Measurements from ENCODE around the gene CCDC148.
"Not testable (repeated sequence)": the region's sequence is repeated elsewhere in the genome, so short reads cannot be mapped to it uniquely, and the experiment has no call there.

The CCDC148 gene

DNA sequence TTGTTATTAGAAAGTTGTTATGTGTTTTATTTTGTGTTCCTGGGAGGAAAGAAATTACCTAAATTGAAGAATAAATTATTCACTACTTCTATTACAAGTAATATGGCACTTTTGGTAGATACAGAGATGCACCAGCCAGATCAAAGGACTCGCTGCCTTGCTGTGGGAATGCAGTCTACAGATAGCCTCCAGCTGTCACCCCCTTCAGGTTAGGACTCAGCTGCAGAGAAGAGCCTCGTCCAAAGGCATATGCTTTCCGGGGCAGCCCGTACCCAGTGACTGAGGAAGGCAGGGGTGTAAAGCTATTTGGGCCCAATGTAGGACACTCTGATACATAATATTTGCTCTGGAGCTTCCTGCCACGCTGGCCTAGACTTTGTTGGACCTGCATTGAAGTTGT is 90.2 kb downstream of the CCDC148 start:
- in situ Hi-C loops (cut with MboI; ENCODE audit: low sequenced_read_pairs) = no loop called here

DNA sequence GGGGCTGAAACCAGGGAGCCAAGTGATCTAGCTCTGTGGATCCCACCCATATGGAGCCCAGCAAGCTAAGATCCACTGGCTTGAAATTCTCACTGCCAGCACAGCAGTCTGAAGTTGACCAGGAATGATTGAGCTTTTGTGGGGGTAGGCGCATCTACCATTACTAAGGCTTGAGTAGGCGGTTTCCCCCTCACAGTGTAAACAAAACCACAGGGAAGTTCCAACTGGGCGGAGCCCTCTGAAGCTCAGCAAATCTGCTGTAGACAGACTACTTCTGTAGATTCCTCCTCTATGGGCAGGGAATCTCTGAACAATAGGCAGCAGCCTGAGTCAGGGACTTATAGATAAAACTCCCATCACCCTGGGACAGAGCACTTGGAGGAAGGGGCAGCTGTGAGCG is 96.7 kb downstream of the CCDC148 start:
- in situ Hi-C loops (cut with MboI; ENCODE audit: low sequenced_read_pairs) = no loop called here

DNA sequence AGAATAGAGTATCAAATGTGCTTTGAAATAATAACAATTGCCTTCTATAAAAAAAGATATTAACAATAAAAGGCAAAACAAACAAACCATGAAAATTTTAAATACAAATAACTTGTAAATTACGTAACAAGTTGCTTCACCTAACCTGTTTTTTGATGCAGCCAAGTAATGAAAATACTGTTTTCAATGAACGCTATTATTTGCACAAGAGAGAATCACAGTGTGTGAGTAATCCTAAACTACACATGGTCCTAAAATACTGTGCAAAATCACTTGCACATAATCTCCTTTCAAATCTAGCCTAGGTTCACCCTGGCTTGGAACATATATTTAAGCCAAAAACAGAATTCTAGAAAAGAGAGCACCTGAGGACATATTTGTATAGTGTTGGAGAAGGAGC is 98.9 kb downstream of the CCDC148 start:
- in situ Hi-C loops (cut with MboI; ENCODE audit: low sequenced_read_pairs) = no loop called here

DNA sequence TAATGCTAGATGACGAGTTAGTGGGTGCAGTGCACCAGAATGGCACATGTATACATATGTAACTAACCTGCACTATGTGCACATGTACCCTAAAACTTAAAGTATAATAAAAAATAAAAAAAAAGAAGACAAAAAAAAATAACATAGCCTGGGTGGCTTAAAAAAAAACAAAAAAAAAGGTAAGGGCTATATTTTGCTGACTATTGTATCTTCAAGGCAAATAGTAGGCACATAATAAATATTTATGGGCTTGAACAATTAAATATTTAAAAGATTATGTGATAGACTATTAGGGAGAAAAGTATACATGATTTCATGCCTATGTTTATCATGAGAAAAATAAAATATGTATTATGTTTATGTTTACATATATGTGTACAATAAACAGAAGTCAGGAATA is 99.4 kb downstream of the CCDC148 start:
- in situ Hi-C loops (cut with MboI; ENCODE audit: low sequenced_read_pairs) = no loop called here

DNA sequence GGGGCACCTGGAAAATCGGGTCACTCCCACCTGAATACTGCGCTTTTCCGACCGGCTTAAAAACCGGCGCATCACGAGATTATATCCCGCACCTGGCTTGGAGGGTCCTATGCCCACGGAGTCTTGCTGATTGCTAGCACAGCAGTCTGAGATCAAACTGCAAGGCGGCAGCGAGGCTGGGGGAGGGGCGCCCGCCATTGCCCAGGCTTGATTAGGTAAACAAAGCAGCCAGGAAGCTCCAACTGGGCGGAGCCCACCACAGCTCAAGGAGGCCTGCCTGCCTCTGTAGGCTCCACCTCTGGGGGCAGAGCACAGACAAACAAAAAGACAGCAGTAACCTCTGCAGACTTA is 105.1 kb downstream of the CCDC148 start:
- in situ Hi-C loops (cut with MboI; ENCODE audit: low sequenced_read_pairs) = not testable (repeated sequence)

DNA sequence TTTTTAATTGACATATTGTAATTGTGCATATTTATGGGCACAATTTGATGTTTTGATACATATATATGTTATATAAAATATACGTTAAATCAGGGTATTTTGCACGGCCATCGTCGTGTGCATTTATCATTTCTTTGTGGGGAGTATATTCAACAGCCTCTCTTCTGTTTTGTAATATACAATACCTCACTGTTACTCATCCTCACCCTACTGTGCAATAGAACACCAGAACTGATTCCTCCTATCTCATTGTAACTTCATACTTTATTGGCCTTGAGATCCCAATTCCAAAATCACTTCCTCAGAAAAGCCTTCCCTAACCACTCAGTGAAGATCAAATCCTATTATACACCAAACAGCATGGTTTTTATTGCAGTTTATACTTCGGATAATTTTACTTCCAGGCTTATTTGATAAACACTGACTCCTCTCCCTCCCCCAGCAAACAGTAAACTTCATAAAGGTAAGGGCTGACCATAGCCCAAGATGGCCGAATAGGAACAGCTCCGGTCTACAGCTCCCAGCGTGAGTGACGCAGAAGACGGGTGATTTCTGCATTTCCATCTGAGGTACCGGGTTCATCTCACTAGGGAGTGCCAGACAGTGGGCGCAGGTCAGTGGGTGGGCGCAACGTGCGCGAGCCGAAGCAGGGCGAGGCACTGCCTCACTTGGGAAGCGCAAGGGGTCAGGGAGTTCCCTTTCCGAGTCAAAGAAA is 105.6 kb downstream of the CCDC148 start:
- in situ Hi-C loops (cut with MboI; ENCODE audit: low sequenced_read_pairs) = not testable (repeated sequence)

DNA sequence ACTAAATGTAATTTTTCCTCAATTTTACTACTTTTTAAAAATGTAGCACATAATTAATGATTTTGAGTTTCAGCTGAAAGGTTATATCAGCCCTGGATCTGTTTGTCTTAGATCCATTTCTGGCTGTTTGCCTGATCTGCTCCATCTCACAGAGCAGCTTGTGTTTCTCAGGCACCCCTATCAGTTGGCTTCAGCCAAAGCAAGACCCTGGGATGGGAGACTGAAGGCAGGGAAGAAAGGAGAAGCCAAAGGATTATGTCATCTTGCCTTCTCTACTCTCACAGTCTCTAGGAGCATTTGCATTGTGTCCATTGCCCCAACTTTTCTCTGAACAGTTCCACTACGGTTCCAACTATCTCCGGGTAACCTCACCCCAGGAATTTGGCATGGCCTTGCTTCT is 110.5 kb downstream of the CCDC148 start:
- in situ Hi-C loops (cut with MboI; ENCODE audit: low sequenced_read_pairs) = no loop called here

DNA sequence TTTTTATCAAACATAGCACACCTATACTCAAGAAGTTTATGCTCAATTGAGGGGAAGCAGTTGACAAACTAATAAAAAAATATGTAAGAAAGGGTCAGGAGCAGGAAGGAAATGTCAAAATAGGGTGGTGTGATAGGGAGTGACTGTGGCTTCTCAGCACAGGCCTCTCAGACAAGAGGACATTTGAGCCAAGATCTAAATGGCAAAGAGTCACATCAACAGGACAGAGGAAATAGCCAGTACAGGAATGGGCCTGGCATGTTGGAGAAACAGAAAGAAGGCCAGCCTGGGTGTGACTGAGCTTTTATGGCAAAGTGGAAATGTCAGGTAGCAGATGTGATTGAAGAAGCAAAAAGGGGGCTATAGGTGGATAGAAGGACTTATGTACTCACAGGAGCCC is 117.0 kb downstream of the CCDC148 start:
- in situ Hi-C loops (cut with MboI; ENCODE audit: low sequenced_read_pairs) = no loop called here

DNA sequence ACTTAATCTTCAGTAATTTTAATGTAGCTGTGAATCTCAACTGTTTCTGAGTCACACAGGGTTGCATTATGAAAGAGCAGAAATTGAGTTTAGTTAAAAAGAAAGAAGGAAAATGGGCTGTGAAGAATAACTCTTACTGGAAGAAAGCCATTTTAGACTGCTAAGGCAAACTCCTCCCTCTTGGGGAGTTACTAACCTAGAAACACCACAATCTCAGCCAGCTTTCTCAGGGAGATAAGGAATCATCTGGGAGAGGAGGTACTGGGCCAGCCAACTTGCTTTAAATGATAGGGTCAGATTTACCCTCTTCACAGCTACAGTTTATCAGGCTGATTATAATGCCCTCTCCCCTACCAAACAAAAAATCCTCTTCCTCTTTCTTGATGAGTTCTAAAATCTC is 119.5 kb downstream of the CCDC148 start:
- in situ Hi-C loops (cut with MboI; ENCODE audit: low sequenced_read_pairs) = no loop called here

DNA sequence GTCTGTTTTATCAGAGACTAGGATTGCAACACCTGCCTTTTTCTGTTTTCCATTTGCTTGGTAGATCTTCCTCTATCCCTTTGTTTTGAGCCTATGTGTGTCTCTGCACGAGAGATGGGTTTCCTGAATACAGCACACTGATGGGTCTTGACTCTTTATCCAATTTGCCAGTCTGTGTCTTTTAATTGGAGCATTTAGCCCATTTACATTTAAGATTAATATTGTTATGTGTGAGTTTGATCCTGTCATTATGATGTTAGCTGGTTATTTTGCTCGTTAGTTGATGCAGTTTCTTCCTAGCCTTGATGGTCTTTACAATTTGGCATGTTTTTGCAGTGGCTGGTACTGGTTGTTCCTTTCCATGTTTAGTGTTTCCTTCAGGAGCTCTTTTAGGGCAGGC is 124.8 kb downstream of the CCDC148 start:
- in situ Hi-C loops (cut with MboI; ENCODE audit: low sequenced_read_pairs) = not testable (repeated sequence)

DNA sequence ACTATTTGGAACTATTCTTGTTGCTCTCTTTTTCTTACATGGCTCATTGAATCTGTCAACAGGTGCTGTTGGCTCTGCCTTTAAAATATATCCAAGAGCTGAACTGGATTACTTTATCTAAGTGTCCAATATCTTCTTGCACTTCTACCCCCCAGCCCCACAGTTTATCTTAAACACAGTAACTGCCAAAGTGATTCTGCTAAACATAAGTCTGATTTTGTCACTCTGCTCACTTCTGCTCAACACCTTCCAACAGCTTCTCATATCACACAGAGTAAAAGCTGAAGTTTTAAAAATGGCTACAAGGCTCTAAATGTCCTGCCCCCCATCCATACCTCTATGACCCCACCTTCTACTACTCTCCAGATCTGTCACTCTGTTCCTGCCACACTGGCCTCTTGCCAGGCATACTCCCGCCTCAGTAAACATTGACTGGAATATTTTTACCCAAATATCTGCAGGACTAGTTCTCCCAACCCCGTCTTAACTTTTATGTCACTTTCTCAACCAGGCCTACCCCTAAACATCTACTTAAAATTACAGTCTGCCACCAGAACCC is 130.7 kb downstream of the CCDC148 start:
- in situ Hi-C loops (cut with MboI; ENCODE audit: low sequenced_read_pairs) = no loop called here

DNA sequence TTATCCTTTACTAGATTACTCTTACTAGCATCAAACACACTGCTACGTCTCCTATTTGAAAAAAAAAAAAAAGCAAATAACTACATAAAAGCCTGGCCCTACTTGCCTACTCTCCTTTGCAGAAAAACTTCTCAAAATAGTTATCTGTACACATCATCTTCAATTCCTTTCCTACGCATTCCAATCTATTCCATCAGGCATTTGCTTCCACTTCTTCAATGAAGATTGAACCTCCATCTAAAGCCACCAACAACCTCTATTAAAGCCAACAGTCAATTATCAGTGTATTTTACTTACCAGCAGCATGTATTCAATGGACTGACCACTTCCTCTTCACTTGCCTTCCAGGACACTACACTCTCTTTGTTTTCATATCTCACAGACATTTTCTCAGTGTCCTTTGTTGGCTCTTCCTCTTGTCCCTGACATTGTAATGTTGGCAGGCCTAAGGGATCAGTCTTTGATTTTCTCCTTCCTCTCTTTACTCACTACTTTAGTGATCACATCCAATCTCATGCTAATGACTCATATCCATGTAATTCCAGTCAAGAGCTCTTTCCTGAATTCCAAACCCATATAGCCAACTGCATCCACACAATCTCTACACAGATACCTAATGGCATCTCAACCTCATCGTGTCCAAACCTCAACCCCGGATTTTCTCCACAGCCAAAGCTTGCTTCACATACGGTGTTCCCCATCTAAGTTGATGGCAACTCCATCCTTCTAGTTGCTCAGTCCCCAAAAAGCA is 131.3 kb downstream of the CCDC148 start:
- in situ Hi-C loops (cut with MboI; ENCODE audit: low sequenced_read_pairs) = no loop called here

DNA sequence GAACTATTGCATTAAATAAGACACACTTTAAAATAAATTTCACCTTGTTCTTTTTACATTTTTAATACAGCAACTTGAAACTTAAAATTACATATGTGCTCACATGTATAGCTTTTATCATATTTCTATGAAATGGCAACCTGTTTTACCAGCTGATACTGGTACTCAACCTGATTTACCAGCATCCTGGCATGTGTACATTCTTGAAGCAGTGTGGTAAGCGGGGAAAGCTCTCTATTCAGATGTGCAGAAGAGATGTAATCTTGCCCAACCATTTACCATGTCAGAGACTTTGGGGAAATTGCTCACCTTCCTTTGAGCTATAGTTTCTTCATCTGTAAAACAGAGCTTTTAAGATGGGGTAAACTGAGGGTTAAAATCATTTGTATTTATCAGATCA is 133.2 kb downstream of the CCDC148 start:
- in situ Hi-C loops (cut with MboI; ENCODE audit: low sequenced_read_pairs) = no loop called here

DNA sequence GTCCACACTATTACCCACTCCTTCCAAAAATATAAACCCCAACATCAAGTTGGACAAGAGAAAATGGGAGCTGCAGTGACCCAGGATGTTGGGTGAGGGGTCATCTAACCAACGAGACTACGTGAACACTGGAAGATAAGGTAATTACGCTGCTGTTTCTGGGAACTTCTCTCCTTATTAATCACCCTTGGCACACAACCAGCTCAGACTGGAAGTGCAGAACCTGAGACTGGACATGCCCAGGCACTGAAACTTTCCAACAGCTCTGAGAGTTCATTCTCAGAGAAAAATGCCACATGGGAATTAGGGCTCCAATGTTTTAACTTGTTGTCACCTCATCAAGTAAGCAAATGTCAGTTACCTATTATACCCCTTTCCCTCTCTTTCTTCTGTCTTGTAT is 135.3 kb downstream of the CCDC148 start:
- in situ Hi-C loops (cut with MboI; ENCODE audit: low sequenced_read_pairs) = no loop called here

DNA sequence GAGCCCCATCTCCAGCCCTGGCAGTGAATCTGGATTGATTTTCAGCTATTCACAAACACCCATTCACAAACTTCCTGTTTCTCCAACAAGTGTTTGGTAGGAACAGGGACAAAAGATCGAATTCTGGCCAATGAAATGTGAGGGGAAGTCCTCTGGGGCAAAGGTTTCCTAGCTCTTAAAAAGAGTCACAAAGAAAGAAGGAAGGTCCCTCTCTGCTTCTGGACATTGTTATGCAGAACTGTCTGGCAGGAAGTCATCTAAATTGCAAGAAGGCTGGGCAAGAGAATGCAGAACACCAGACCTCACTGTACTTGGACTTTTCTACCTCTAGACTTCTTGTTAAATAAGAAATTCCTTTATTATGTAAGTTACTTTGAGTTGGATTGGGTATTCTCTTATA is 137.3 kb downstream of the CCDC148 start:
- in situ Hi-C loops (cut with MboI; ENCODE audit: low sequenced_read_pairs) = no loop called here

DNA sequence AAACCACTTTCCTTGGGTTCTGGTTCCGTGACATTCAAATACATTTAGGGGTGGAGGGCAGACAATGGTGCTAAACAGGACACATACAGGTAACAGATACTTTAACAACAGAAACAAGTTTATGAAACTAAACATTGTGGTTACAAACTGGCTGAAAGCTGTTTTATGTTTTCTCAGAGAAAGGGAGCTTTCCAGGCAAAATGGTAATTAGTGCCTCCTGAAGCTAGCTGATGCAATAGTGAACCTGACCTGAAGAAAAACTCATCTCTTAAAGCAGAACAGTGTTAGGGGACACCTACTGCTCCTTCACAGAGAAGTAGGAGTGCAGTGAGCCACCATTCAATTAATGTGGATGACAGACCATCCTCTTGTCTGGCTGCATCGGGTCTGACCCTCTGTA is 138.9 kb downstream of the CCDC148 start:
- in situ Hi-C loops (cut with MboI; ENCODE audit: low sequenced_read_pairs) = no loop called here

DNA sequence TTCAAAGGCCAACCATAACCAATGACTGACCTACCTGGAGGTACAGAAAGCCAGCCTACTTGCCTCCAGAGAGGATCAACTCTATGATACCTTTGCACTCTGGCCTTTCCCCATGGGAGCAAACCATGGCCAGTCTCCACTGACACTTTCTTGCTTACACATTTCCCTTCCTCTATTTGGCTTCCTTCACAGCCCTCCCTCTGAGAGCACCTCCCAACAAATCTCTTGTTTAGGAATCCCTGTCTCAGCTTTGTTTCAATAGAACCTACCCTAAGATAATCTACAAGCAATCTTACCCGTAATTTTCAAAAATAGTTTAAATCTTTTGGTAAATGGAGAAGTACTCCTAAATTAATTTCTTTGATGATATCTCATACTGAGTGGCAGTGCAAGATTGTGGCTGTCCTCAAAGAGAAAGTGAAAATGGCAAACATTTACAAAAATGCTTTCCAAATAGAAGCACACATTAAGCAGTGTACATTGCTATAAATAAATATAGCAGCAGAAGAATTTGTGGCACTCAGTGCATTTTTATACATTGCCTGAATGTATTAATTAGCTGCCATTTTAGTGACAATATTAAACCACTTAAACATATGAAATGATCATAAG is 140.6 kb downstream of the CCDC148 start:
- in situ Hi-C loops (cut with MboI; ENCODE audit: low sequenced_read_pairs) = no loop called here

DNA sequence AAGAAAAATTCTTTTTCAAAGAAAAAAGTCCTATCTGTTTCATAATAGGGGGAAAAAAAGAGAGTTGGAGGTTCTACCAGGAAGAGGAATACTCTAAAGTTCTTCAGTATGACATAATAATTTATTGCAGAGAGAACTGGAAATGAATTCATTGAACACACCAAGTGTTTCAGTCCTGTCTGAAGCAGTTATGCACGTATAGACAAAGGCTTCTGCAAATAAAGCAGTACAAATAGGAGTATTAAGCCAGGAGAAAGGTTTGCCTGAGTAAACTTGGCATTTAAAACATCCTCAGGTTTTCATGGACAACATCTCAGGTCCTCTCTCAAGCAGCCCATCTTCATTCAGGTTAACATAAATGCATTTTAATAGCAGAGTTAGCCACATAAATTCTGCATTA is 141.6 kb downstream of the CCDC148 start:
- in situ Hi-C loops (cut with MboI; ENCODE audit: low sequenced_read_pairs) = no loop called here

DNA sequence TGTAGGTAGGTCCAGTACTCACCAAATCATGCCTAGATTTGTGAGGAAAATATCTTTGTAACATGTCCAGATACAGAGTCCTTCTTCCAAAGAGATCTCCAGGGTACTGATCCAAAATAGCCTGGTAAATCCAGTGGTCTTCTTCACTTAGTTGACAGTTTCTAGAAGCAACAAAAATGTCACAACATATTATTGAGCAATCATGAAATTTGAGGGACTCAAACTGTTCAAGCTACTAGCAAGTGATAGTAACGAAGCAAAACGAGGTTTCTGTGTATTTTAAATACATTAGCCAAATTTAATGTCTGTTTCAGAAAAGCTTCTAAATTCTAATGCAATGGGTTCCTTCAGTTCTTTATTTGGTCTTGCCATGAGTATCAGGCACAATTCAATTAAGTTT is 142.8 kb downstream of the CCDC148 start:
- in situ Hi-C loops (cut with MboI; ENCODE audit: low sequenced_read_pairs) = no loop called here

DNA sequence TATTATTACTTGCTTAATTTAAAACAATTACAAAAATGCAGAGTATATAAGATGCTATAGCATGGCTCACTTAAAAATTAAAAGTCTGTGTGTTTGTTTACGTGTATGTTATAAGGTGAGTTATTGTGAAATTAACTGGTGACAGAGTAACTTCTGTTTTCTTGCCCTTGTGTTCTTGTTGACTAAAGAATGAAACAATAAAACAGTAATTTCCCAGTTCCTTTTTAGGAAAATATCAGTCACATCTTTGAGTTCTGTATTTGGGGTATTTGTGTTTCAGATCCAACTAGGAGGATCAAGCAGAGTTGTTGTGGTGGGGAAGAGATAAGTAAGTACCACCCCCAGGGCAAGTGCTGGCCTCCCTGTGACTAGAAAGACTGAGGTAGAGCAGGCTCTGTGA is 143.6 kb downstream of the CCDC148 start:
- in situ Hi-C loops (cut with MboI; ENCODE audit: low sequenced_read_pairs) = no loop called here

DNA sequence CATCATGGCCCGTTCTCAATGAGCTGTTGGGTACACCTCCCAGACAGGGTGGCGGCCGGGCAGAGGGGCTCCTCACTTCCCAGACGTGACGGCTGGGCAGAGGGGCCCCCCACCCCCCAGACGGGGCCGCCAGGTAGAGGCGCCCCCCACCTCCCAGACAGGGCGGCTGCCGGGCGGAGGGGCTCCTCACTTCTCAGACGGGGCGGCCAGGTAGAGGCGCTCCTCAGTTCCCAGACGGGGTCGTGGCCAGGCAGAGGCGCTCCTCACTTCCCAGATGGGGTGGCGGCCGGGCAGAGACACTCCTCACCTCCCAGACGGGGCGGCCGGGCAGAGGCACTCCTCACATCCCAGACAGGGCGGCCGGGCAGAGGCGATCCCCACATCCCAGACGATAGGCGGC is 146.1 kb downstream of the CCDC148 start:
- in situ Hi-C loops (cut with MboI; ENCODE audit: low sequenced_read_pairs) = not testable (repeated sequence)

DNA sequence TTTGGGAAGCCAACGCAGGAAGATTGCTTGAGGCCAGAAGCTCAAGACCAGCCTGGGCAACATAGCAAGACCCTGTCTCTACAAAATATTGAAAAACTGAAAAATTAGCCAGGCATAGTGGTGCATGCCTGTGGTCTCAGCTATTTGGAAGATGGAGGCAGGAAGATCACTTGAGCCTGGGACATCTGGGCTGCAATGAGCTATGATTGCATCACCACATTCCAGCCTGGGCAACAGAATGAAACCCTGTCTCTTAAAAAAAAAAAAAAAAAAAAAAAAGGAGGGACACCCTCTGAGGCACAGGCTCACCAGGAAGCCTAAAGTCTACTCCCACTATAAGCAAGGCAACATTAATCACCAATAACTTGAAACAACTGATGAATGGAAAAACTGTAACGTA is 151.1 kb downstream of the CCDC148 start:
- in situ Hi-C loops (cut with MboI; ENCODE audit: low sequenced_read_pairs) = no loop called here

All from HL-60/S4 treated with retinoic acid at 250 ng/mL for 4 days and 3 days (cell line).